ENCODE results near the gene GPR3. TPM values are rescaled to one million over a fixed set of nuclear protein-coding genes. Genes with fewer than 3 reads are reported as not detected.

GPR3 gene
- total RNA-seq, 1 experiment from 2014 or later, result 0.95 TPM

- Histone ChIP-seq H3K4me3 (ENCODE audit: low read depth in 2 of 2, low read length in 2 of 2) (no peak overlapping the region), H3K9me3 (ENCODE audit: control insufficient read depth, insufficient read depth, low read depth, low read length) (no peaks in the 10 kb centered on the region), H3K27me3 (ENCODE audit: control insufficient read depth, insufficient read depth, low read length) (no peaks in the 10 kb centered on the region), H3K27ac (ENCODE audit: low read length) (no peak overlapping the region), H3K4me1 (ENCODE audit: control insufficient read depth, insufficient read depth, low read length) (peaks cover 21% of the 10 kb centered on the region), H3K36me3 (ENCODE audit: control insufficient read depth, insufficient read depth, low read length) (no peaks in the 10 kb centered on the region)
- DNase-seq (ENCODE audit: low read depth, low spot score), result no peak
- no peak for TF ChIP-seq CTCF (IDR thresholded peaks at IDR 0.05)
- no peak for TF ChIP-seq POLR2AphosphoS5 (IDR thresholded peaks at IDR 0.05; ENCODE audit: low read depth, low read length)
- TF ChIP-seq REST (IDR thresholded peaks at IDR 0.05; ENCODE audit: insufficient read depth in 1 of 2, low read depth in 2 of 2, low read length in 1 of 2), result no peak
- no peak for TF ChIP-seq TCF7L2 (IDR thresholded peaks at IDR 0.05; ENCODE audit: low read depth, low read length)
- no peak for TF ChIP-seq SIN3A (IDR thresholded peaks at IDR 0.05; ENCODE audit: borderline replicate concordance, insufficient read depth, low read depth, low read length)
- POLR2A ChIA-PET, result interaction anchor here (0.5 to 0.6 kb wide), 4 partner anchors 24 to 366 kb away, joined by 3 to 14 read pairs (median 4); no protein-coding TSS in a partner anchor
- BruUV-seq (replicated peaks), result no TSS peak
- intact Hi-C loops (cut with micrococcal nuclease; ENCODE audit: unreplicated experiment), result no loop called here
- in situ Hi-C loops (cut with HindIII; ENCODE audit: low pct_unique_long_range_greater_than_20kb, low sequenced_read_pairs), result no loop called here
- CTCF ChIA-PET, result interaction anchor here (0.6 kb wide), 1 partner anchor 118 kb away, joined by 9 read pairs; no protein-coding TSS in a partner anchor
- no peak for ATAC-seq
Observed at GRCh38 chr1:27343639-27344025, 48.8 kb upstream of the GPR3 start.

GRCh38 chr1:27345272-27345671 lies 47.1 kb upstream of the GPR3 start:
- ChIA-PET CTCF (interaction anchor here (0.6 kb wide), 1 partner anchor 17 kb away, joined by 3 read pairs; no protein-coding TSS in a partner anchor), POLR2A (interaction anchor here (0.7 to 1.3 kb wide), 3 partner anchors 20 to 1040 kb away, joined by 3 to 5 read pairs (median 3); no protein-coding TSS in a partner anchor)
- in situ Hi-C loops (cut with HindIII; ENCODE audit: low pct_unique_long_range_greater_than_20kb, low sequenced_read_pairs) (no loop called here), intact Hi-C loops (cut with micrococcal nuclease; ENCODE audit: unreplicated experiment) (no loop called here)
- TF ChIP-seq CTCF (IDR thresholded peaks at IDR 0.05) (no peak), POLR2AphosphoS5 (IDR thresholded peaks at IDR 0.05; ENCODE audit: low read depth, low read length) (no peak), REST (IDR thresholded peaks at IDR 0.05; ENCODE audit: insufficient read depth in 1 of 2, low read depth in 2 of 2, low read length in 1 of 2) (no peak), SIN3A (IDR thresholded peaks at IDR 0.05; ENCODE audit: borderline replicate concordance, insufficient read depth, low read depth, low read length) (no peak), TCF7L2 (IDR thresholded peaks at IDR 0.05; ENCODE audit: low read depth, low read length) (no peak)
- H3K36me3 ChIP-seq (ENCODE audit: control insufficient read depth, insufficient read depth, low read length), result no peaks in the 10 kb centered on the region
- no peak for ATAC-seq
- H3K9me3 ChIP-seq (ENCODE audit: control insufficient read depth, insufficient read depth, low read depth, low read length), result no peaks in the 10 kb centered on the region
- BruUV-seq (replicated peaks), result no TSS peak
- H3K27ac ChIP-seq (ENCODE audit: low read length), result no peak overlapping the region
- H3K4me1 ChIP-seq (ENCODE audit: control insufficient read depth, insufficient read depth, low read length), result peaks cover 29% of the 10 kb centered on the region
- no peak for DNase-seq (ENCODE audit: low read depth, low spot score)
- no peak overlapping the region for H3K4me3 ChIP-seq (ENCODE audit: low read depth in 2 of 2, low read length in 2 of 2)
- H3K27me3 ChIP-seq (ENCODE audit: control insufficient read depth, insufficient read depth, low read length), result no peaks in the 10 kb centered on the region

All from Panc1 (cell line).